HG03135 (cell line): Measurements from ENCODE around the gene AEN.

ENCODE experiments used
- ATAC-seq: cut with Tn5 transposase; IDR thresholded peaks from one replicate; pipeline ENCODE4 v1.9.1; 2021; ENCODE audit warnings: mild to moderate bottlenecking, moderate library complexity; ENCODE audit not compliant: unreplicated experiment

Gene AEN

GRCh38 chr15:88663141-88663621 lies 42.0 kb downstream of the AEN start:
- ATAC-seq: no peak

GRCh38 chr15:88664151-88664778 lies 43.1 kb downstream of the AEN start:
- no peak for ATAC-seq

DNA sequence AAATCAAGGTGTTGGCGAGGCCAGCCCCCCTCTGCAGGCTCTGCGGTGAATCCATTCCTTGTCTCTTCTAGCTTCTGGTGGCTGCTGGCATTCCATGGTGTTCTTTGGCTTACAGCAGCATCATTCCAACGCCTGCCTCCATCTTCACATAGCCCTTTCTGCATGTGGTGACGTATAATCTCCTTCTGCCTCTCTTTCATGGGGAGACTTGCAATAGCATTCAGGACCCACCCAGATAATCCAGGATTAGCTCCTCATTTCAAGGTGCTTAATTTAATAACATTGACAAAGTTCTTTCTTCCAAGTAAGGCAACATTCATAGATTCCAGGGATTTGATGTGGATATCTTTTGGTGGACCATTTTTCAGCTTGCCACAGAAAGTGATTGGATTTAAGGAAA lies 53.5 kb downstream of the AEN start:
- no peak for ATAC-seq

DNA sequence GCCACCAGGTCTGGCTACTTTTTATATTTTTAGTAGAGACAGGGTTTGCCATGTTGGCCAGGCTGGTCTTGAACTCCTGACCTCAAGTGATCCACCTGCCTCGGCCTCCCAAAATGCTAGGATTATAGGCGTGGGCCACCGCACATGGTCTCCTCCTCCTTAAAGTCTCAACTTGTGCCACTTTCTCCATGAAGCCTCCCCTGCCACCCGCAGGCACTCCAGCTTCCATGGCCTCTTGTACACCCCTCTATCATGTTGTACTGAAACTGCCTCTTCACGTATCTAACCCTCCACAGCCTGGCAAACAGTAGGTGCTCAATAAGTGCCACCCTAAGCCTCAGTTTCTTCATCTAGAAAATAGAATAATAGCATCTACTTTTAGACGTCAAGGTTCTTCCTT lies 57.6 kb downstream of the AEN start:
- no peak for ATAC-seq

DNA sequence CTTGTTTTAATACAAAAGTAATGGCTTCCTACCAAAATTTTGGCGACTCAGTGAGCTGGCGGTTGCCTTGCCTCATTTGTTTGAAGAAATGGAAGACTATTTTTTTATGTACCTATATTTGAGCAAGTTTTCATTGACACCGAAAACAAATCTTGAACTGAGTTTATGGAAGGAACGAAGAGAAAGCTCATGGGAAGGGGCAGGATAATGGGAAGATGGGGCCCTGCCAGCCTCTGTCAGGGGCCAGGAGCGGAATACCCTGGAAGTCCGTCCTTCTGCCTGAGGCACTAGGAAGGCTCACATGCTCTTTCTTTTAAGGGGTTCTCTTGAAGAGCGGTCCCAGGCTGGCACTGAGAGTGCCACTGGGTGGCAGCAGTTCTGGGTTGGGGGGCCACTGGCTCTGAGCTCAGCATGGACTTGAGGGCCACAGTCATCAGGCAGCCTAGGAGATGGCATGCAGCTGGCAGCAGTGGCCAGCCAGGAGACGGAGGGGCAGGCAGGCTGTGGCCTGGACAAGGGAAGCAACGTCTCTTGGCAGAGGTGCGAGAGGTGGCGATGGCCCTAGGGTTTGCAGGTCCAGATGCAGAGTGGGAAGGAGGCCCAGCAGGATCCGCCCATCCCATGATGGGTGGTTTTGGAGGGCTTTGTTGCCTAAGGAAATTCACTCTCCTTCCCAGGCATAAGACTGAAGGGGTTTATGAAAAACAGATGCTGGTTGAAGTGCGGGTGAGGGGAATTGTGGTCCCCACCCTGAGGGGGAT lies 59.3 kb downstream of the AEN start:
- ATAC-seq: no peak

- no peak for ATAC-seq
Observed at GRCh38 chr15:88681610-88682221, 60.6 kb downstream of the AEN start.
